SHP77 (cell line): ENCODE measurements around the gene GFY.

Source experiments
- DNase-seq, 2 experiments: peaks; one replicate each; lab custom pipeline; 2025; lab: John Stamatoyannopoulos, UW

Gene GFY

DNA sequence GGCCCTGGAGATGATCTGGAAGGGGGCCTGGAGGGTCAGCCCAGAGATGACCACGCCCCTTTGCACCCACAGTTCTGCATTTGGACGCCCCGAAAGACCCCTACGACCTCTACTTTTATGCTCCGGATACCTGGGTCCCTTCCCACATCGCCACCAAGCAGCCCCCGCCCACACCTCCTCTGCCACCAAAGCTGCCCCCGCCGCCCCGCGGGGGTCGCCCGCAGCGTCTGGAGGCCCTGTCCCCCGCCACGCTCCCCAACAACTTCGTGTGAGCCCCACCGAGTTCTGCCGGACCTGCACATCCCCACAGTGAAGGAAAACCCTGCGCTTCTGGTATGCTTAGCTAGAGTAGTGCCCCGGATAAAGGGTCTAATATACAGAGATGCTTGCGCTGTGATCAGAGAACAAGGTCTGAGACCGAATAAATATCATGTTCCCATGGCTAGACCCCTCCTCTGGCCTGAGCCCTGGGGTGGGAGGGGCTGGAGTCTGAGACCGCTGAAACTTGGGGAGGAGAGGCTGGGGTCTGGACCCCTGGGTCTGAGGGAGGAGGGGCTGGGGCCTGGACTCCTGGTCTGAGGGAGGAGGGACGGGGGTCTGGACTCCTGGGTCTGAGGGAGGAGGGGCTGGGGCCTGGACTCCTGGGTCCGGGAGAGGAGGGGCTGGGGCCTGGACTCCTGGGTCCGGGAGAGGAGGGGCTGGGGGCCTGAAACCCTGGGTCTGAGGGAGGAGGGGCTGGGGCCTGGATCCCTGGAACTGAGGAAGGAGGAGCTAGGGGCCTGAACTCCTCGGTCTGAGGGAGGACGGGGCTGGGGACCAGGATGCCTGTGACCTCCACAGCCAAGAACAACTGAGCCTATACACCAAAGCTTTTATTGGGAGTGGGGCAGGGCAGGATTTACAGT lies 3.6 kb downstream of the GFY start:
- DNase-seq = no peak

- DNase-seq = no peak
Measured at GRCh38 chr19:49430172-49430677, 5.0 kb downstream of the GFY start.

- DNase-seq = peak in 1 of 2 experiments; percentile 41
Measured at GRCh38 chr19:49430678-49431329, 5.6 kb downstream of the GFY start.

DNA sequence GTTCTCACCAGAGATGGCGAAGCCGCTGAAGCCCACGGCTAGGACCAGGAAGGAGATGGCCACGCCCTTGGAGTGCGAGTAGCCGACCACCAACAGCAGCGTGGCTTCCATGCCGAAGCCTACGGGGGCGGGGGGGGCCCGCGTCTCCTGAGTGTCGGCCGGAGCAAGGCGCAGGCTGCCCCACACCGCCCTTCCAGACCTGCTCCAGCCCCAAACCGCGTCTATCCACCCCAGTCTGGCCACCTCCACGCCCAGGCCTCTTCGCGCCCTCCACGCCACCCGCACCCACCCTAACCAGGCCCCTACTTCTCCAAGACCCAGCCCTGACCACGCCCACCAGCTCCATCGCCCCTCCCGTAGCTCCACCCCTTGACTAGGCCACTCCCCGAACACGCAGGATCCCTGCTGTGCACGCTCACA lies 6.2 kb downstream of the GFY start:
- DNase-seq = no peak

DNA sequence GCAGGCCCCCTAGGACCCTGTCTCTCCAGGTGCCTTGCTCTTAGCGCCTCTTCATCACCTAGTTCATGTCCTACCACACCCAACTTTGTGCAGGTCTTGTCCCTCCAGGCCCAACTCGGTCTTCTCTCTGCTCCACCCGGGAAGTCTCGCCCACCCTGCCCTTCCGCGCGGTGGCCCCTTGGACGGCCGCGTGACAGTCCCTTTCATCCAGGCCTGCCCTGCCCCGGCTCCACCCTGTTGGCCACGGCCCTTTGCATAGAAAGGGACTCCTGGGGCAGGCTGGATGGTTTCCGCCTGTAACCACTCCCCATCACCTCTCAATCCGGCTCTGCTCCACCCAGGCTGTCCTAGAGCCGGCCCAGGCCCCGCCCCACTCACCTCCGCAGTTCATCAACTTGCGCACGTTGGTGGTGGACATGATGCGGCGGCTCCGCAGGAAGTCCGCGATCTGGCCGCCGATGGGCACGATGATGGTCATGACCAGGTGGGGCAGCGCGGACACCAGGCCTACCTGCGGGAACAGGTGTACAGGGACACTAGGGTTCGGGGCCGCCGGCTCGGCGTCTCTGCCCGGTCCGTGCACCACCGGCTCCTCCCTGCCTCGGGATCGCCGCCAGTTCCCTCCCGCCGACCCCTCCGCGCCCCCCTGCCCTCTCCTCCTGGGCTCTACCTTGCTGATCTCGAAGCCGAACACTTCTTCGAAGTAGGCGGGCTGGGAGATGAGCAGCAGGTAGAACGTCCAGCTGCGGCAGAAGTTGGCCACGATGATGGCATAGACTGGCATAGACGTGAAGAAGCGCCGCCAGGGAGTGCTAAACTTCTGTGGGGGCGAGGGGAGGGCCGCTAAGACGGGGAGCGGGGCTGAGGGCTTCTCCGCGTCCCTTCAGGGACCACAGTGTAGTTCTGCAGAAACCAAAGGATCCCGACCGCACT lies 7.2 kb downstream of the GFY start:
- DNase-seq = no peak

DNA sequence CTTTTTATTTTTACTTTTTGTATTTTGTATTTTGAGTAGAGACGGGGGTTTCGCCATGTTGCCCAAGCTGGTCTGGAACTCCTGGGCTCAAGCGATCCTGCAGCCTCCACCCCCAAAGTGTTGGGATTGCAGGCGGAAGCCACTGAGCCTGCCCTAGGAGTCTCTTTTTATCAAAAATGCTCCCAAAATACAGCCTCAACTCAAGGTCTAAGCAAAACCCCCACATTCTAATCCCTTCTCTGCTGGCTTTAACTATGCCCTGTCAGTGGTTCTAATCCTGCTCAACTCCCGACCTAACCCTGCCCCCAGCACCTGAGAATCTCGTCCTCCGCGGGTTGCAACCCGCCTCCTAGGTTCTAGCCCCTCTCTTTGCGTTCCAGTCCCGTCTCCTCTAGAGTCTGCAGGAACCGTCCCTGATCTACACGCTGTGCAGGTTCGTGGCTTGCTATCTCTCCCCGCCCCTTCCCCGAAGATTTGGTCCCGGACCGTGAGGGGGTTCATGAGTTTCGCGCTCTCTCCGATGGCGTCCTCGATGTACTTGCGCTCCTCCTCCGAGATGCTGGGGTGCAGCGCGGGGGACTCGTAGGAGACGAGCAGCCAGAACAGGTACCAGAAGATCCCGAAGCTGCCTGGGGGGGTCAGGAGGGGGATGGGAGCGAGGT lies 8.2 kb downstream of the GFY start:
- no peak for DNase-seq

GRCh38 chr19:49434907-49435583 lies 9.9 kb downstream of the GFY start:
- no peak for DNase-seq

GRCh38 chr19:49435670-49436069 lies 10.5 kb downstream of the GFY start:
- no peak for DNase-seq

DNA sequence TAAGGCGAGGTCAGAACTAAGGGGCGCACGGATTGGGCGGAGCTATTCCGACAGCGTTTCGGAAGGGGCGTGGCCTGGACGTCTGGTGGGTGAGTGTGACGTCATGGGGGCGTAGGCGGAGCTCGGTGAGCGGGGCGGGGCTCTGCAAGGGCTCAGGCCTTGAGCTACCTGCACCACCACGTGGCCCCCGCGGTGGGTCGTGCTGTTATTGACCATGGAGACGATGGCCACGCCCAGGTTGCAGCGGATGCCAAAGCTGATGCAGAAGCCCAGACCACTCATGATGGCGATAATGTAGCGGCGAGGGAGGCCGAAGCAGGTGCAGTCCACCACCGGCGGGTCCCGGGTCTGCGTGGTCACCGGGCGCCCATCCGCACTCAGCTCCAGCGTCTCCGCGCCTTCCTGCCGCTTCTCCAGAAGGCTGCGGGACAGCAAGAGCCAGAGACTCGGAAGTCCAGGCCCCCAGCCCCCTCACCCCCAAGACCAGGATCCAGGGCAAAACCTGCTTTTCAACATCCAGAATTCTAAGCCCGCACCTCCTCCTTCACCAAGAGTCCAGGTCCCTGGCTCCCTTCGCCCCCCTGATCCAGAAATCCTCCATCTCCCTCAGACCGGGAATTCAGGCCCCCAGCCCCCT lies 11.3 kb downstream of the GFY start:
- no peak for DNase-seq

DNA sequence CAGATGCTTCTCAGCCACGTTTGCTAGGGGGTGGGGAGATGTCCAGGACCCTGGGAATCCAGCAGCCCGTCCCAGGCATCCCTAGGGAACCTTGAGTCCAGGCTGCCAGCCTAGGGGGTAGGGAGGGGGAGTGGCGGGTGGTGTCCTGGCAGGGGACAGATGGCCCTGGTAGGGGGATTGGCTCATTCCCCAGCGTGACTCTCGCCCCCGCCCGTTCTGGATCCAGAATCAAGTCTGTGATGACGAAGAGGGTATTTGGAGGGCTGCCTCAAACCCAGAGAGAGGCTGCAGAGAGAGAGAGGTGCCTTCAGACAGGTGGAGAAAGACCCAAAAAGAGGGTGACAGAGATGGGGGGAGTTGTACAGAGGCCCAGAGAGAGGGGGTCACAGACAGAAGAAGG lies 12.0 kb downstream of the GFY start:
- DNase-seq = no peak

GRCh38 chr19:49438261-49438660 lies 13.1 kb downstream of the GFY start:
- no peak for DNase-seq

GRCh38 chr19:49439836-49440235 lies 14.6 kb downstream of the GFY start:
- DNase-seq = no peak

GRCh38 chr19:49440439-49441209 lies 15.4 kb downstream of the GFY start:
- DNase-seq = no peak

- peak in 1 of 2 experiments; percentile 9 for DNase-seq
Measured at GRCh38 chr19:49441210-49441959, 16.2 kb downstream of the GFY start, which contains the start of gene SLC17A7. TSS of gene SLC17A7 (minus strand) at chr19:49441527. CDS start at chr19:49441379, 148 bp downstream.

GRCh38 chr19:49441960-49442350 lies 16.8 kb downstream of the GFY start:
- no peak for DNase-seq

GRCh38 chr19:49442354-49442753 lies 17.2 kb downstream of the GFY start:
- no peak for DNase-seq

GRCh38 chr19:49442771-49443365 lies 17.7 kb downstream of the GFY start:
- peak; percentile 83 to 85 for DNase-seq

DNA sequence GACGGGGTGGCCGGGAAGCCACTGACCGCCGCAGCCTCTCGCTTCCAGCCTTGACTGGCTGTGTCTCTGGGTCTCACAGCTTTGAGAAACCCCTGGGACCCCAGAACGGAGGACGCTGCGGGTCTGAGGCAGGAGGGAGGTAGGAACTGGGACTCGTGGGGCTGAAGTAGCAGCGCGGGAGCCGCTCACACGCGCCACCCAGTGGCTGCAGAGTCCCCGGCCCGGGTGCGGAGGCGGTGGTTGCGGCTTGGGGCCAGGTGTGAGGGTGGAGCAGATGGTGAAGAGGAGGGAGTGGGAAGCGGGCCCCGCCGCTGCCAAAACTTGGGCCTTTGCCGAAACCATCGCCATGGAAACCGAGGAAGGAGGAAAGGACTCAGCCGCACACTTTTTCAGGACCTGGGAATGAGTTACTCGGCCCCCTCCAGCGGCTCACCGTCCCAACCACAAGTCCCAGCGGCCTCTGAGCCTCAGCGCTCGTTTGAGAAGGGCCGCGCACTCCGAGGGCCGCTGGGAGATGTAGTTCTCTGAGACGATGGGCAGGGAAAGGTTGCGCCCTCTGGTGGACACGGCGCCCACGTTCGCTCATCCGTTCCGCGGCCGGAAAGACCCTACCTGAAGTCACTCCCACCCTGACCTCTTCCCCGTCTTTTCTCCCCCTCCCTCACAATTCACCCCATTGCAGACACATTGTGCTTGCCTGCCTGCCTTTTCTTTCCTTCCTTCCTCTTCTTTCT lies 18.3 kb downstream of the GFY start:
- DNase-seq = peak; percentile 88 to 93
